K562 (cell line): ENCODE data around the gene WDR27. TPM values are rescaled to one million over a fixed set of nuclear protein-coding genes. Genes with fewer than 3 reads are reported as not detected.

Source experiments
- AFF4 ChIP-seq: sonication (generic); formaldehyde crosslinking; IDR thresholded peaks from 2 replicates; pipeline ENCODE4 v1.8.0; 2023; ENCODE audit warnings: mild to moderate bottlenecking, missing genetic modification reagents
- DDX20 ChIP-seq: fragments of 450-650 bp; IDR thresholded peaks from 2 replicates; pipeline ENCODE4 v1.6.1; 2016; ENCODE audit warnings: missing genetic modification characterization, low read depth, mild to moderate bottlenecking, missing compliant biosample characterization, moderate library complexity
- FOXM1 ChIP-seq, 2 experiments: fragments of 450-650 bp in 1 of 2; sonication (generic) in 1 of 2; formaldehyde crosslinking in 1 of 2; IDR thresholded peaks; 2 replicates each; pipeline versions ENCODE4 v1.6.1 to v1.9.0; 2017 to 2022; ENCODE audit warnings: low read depth in 2 of 2, mild to moderate bottlenecking in 2 of 2, missing genetic modification reagents in 1 of 2, moderate library complexity in 1 of 2
- FOXP1 ChIP-seq: sonication (generic); formaldehyde crosslinking; IDR thresholded peaks from 2 replicates; pipeline ENCODE4 v1.8.0; 2022; ENCODE audit warnings: mild to moderate bottlenecking, missing genetic modification reagents
- GTF2B ChIP-seq: IDR thresholded peaks from 2 replicates; pipeline ENCODE4 v1.6.1; 2011; ENCODE audit not compliant: insufficient read length; ENCODE audit errors: extremely low read depth
- ILF3 ChIP-seq: fragments of 450-650 bp; IDR thresholded peaks from 2 replicates; pipeline ENCODE4 v1.6.1; 2018; ENCODE audit warnings: antibody characterized with exemption, mild to moderate bottlenecking, moderate library complexity, borderline replicate concordance
- KAT7 ChIP-seq: sonication (generic); formaldehyde crosslinking; IDR thresholded peaks from 2 replicates; pipeline ENCODE4 v1.8.0; 2022; ENCODE audit warnings: missing genetic modification reagents, mild to moderate bottlenecking, borderline replicate concordance
- MLLT1 ChIP-seq, 2 experiments: fragments of 450-650 bp; IDR thresholded peaks; 2 replicates each; pipeline ENCODE4 v1.6.1; 2016
- NR2C1 ChIP-seq, 2 experiments: fragments of 450-650 bp; IDR thresholded peaks; 2 replicates each; pipeline ENCODE4 v1.6.1; 2017; ENCODE audit warnings: mild to moderate bottlenecking in 2 of 2, antibody characterized with exemption in 1 of 2, inconsistent platforms in 1 of 2, missing compliant biosample characterization in 1 of 2, missing genetic modification characterization in 1 of 2
- SMARCB1 ChIP-seq: IDR thresholded peaks from 2 replicates; pipeline ENCODE4 v1.6.1; 2011; ENCODE audit warnings: improper control_type of control experiment, low read depth; ENCODE audit not compliant: insufficient read length
- TARDBP ChIP-seq: fragments of 450-650 bp; IDR thresholded peaks from 2 replicates; pipeline ENCODE4 v1.6.1; 2016
- XRCC3 ChIP-seq: fragments of 450-650 bp; IDR thresholded peaks from 2 replicates; pipeline ENCODE4 v1.6.1; 2017; ENCODE audit warnings: mild to moderate bottlenecking, moderate library complexity
- ZNF592 ChIP-seq: fragments of 450-650 bp; IDR thresholded peaks from 2 replicates; pipeline ENCODE4 v1.6.1; 2017; ENCODE audit warnings: antibody characterized with exemption, mild to moderate bottlenecking
- polyA plus RNA-seq, 8 experiments: library from polyadenylated mRNA; depleted of rRNA in 4 of 8; stranded (reverse) in 5 of 8; unstranded in 3 of 8; fragments of >200 nt; fragmentation: Nextera tagmentation in 2 of 8; fragmentation: Illumina TruSeq in 1 of 8; extraction: Ambion mirVana in 2 of 8; extraction: Trizol in 1 of 8; gene quantifications; 2 replicates each; pipeline versions ENCODE4 v1.2.1 to v1.2.3, GENCODE V29; 2011 to 2014; ENCODE audit warnings: inconsistent platforms in 1 of 8, missing spikeins in 1 of 8
- total RNA-seq, 7 experiments: library from RNA; depleted of rRNA in 6 of 7; stranded (reverse); fragments of >200 nt in 6 of 7; fragmentation: Illumina TruSeq in 2 of 7; extraction: Trizol in 2 of 7; gene quantifications; 2 replicates each; pipeline versions ENCODE4 v1.2.1 to v1.2.3, GENCODE V29; 2011 to 2021; ENCODE audit warnings: low replicate concordance in 1 of 7

Gene WDR27
- total and polyA plus RNA-seq, 9 of the 15 experiments (the other 6 are each of a cell fraction or from before 2014, with no cell fraction given): 4.3 to 77.2 (median 22.7) TPM

GRCh38 chr6:169724494-169725124, 22.8 kb upstream of the WDR27 start, which contains the start of gene PHF10 (continued):
- TF ChIP-seq GTF2B: no peak
- peak; percentile 87 for TF ChIP-seq KAT7 (CRISPR knock-in tag)
- TF ChIP-seq MLLT1 (IDR thresholded peaks at IDR 0.05): 0 out of 4 replicates have a peak, but pooled peaks of 1 of the 2 experiments have one; percentile 9
- no peak for TF ChIP-seq XRCC3
- peak; percentile 20 for TF ChIP-seq SMARCB1
- no peak for TF ChIP-seq FOXM1 (IDR thresholded peaks at IDR 0.05; ENCODE audit: low read depth)
- TF ChIP-seq FOXM1 (CRISPR knock-in tag; IDR thresholded peaks at IDR 0.05; ENCODE audit: low read depth): peak; percentile 20; the same call in 1 of the 2 replicates
- TF ChIP-seq FOXP1 (CRISPR knock-in tag): peak; percentile 77; the same call in 1 of the 2 replicates
- no peak for TF ChIP-seq TARDBP
- TF ChIP-seq AFF4 (CRISPR knock-in tag): peak; percentile 93
- no peak for TF ChIP-seq DDX20 (tag)
- no peak for TF ChIP-seq ILF3
- TF ChIP-seq ZNF592: peak; percentile 75; the same call in 1 of the 2 replicates
- TF ChIP-seq NR2C1 (IDR thresholded peaks at IDR 0.05): no peak
- TF ChIP-seq NR2C1 (tag; IDR thresholded peaks at IDR 0.05): no peak
